ENCODE measurements around the gene ANO4. TPM values are rescaled to one million over a fixed set of nuclear protein-coding genes. Genes with fewer than 3 reads are reported as not detected.
"Not testable (repeated sequence)": the region's sequence is repeated elsewhere in the genome, so short reads cannot be mapped to it uniquely, and the experiment has no call there.

The ANO4 gene
- total and polyA plus RNA-seq, 4 experiments from 2014 or later: not detected

GRCh38 chr12:101047652-101048051, 253.1 kb downstream of the ANO4 start:
- Mint-ChIP-seq H3K27me3 (no peaks in the 10 kb centered on the region), H3K4me1 (no peaks in the 10 kb centered on the region), H3K27ac (no peak overlapping the region), H3K9me3 (peaks cover 0 to 2% (median 0%) of the 10 kb centered on the region in 8 donors), H3K36me3 (no peaks in the 10 kb centered on the region), H3K4me3 (no peak overlapping the region)
- ChIA-PET CTCF (ENCODE audit: partially characterized antibody) (no interaction called here), POLR2A (ENCODE audit: partially characterized antibody) (no interaction called here)
- Histone ChIP-seq H3K4me1 (ENCODE audit: insufficient read depth, low read length) (no peaks in the 10 kb centered on the region), H3K4me3 (ENCODE audit: low read length in 2 of 2) (no peak overlapping the region), H3K27me3 (ENCODE audit: insufficient read depth, low read length) (no peaks in the 10 kb centered on the region), H3K36me3 (ENCODE audit: insufficient read depth, low read length) (no peaks in the 10 kb centered on the region), H3K27ac (ENCODE audit: low read depth, low read length) (no peak overlapping the region), H3K9me3 (ENCODE audit: control insufficient read depth in 1 of 2, low read length in 2 of 2) (no peaks in the 10 kb centered on the region)
- DNase-seq: no peak
- intact Hi-C loops (cut with micrococcal nuclease): no loop called here

GRCh38 chr12:101050631-101051030, 256.1 kb downstream of the ANO4 start:
- DNase-seq: no peak
- ChIA-PET CTCF (ENCODE audit: partially characterized antibody) (no interaction called here), POLR2A (ENCODE audit: partially characterized antibody) (no interaction called here)
- H3K36me3 Mint-ChIP-seq: no peaks in the 10 kb centered on the region
- H3K9me3 Mint-ChIP-seq: peaks cover 0 to 2% (median 0%) of the 10 kb centered on the region in 8 donors
- Histone ChIP-seq H3K27me3 (ENCODE audit: insufficient read depth, low read length) (no peaks in the 10 kb centered on the region), H3K9me3 (ENCODE audit: control insufficient read depth in 1 of 2, low read length in 2 of 2) (no peaks in the 10 kb centered on the region), H3K4me3 (ENCODE audit: low read length in 2 of 2) (no peak overlapping the region), H3K4me1 (ENCODE audit: insufficient read depth, low read length) (no peaks in the 10 kb centered on the region), H3K36me3 (ENCODE audit: insufficient read depth, low read length) (no peaks in the 10 kb centered on the region), H3K27ac (ENCODE audit: low read depth, low read length) (no peak overlapping the region)
- intact Hi-C loops (cut with micrococcal nuclease): no loop called here
- no peaks in the 10 kb centered on the region for H3K27me3 Mint-ChIP-seq
- H3K27ac Mint-ChIP-seq: no peak overlapping the region
- no peaks in the 10 kb centered on the region for H3K4me1 Mint-ChIP-seq
- no peak overlapping the region for H3K4me3 Mint-ChIP-seq

GRCh38 chr12:101051151-101051550, 256.6 kb downstream of the ANO4 start:
- Mint-ChIP-seq H3K4me1 (no peaks in the 10 kb centered on the region), H3K9me3 (no peaks in the 10 kb centered on the region), H3K27me3 (no peaks in the 10 kb centered on the region), H3K27ac (no peak overlapping the region), H3K4me3 (no peak overlapping the region), H3K36me3 (no peaks in the 10 kb centered on the region)
- Histone ChIP-seq H3K4me3 (ENCODE audit: low read length in 2 of 2) (no peak overlapping the region), H3K9me3 (ENCODE audit: control insufficient read depth in 1 of 2, low read length in 2 of 2) (no peaks in the 10 kb centered on the region), H3K27me3 (ENCODE audit: insufficient read depth, low read length) (no peaks in the 10 kb centered on the region), H3K4me1 (ENCODE audit: insufficient read depth, low read length) (no peaks in the 10 kb centered on the region), H3K36me3 (ENCODE audit: insufficient read depth, low read length) (no peaks in the 10 kb centered on the region), H3K27ac (ENCODE audit: low read depth, low read length) (no peak overlapping the region)
- DNase-seq: no peak
- intact Hi-C loops (cut with micrococcal nuclease): no loop called here
- ChIA-PET CTCF (ENCODE audit: partially characterized antibody) (no interaction called here), POLR2A (ENCODE audit: partially characterized antibody) (no interaction called here)

- Mint-ChIP-seq H3K4me1 (no peaks in the 10 kb centered on the region), H3K27ac (no peak overlapping the region), H3K36me3 (no peaks in the 10 kb centered on the region), H3K9me3 (peaks cover 0 to 4% (median 0%) of the 10 kb centered on the region in 8 donors), H3K4me3 (no peak overlapping the region), H3K27me3 (no peaks in the 10 kb centered on the region)
- no peak overlapping the region for H3K27ac ChIP-seq (ENCODE audit: low read depth, low read length)
- no peaks in the 10 kb centered on the region for H3K36me3 ChIP-seq (ENCODE audit: insufficient read depth, low read length)
- intact Hi-C loops (cut with micrococcal nuclease): no loop called here
- DNase-seq: no peak
- no peak overlapping the region for H3K4me3 ChIP-seq (ENCODE audit: low read length in 2 of 2)
- H3K4me1 ChIP-seq (ENCODE audit: insufficient read depth, low read length): no peaks in the 10 kb centered on the region
- H3K9me3 ChIP-seq (ENCODE audit: control insufficient read depth in 1 of 2, low read length in 2 of 2): no peaks in the 10 kb centered on the region
- CTCF ChIA-PET (ENCODE audit: partially characterized antibody): no interaction called here
- H3K27me3 ChIP-seq (ENCODE audit: insufficient read depth, low read length): no peaks in the 10 kb centered on the region
- POLR2A ChIA-PET (ENCODE audit: partially characterized antibody): no interaction called here
Measured at GRCh38 chr12:101051901-101052550, 257.4 kb downstream of the ANO4 start.

GRCh38 chr12:101053203-101053602, 258.6 kb downstream of the ANO4 start:
- H3K27ac Mint-ChIP-seq: no peak overlapping the region
- H3K4me3 Mint-ChIP-seq: no peak overlapping the region
- H3K27ac ChIP-seq (ENCODE audit: low read depth, low read length): no peak overlapping the region
- intact Hi-C loops (cut with micrococcal nuclease): no loop called here
- H3K27me3 Mint-ChIP-seq: no peaks in the 10 kb centered on the region
- no peak for DNase-seq
- no peak overlapping the region for H3K4me3 ChIP-seq (ENCODE audit: low read length in 2 of 2)
- no peaks in the 10 kb centered on the region for H3K36me3 ChIP-seq (ENCODE audit: insufficient read depth, low read length)
- POLR2A ChIA-PET (ENCODE audit: partially characterized antibody): no interaction called here
- no peaks in the 10 kb centered on the region for H3K36me3 Mint-ChIP-seq
- no peaks in the 10 kb centered on the region for H3K4me1 ChIP-seq (ENCODE audit: insufficient read depth, low read length)
- H3K9me3 Mint-ChIP-seq: peaks cover 0 to 5% (median 0%) of the 10 kb centered on the region in 8 donors
- CTCF ChIA-PET (ENCODE audit: partially characterized antibody): no interaction called here
- H3K4me1 Mint-ChIP-seq: no peaks in the 10 kb centered on the region
- H3K9me3 ChIP-seq (ENCODE audit: control insufficient read depth in 1 of 2, low read length in 2 of 2): no peaks in the 10 kb centered on the region
- no peaks in the 10 kb centered on the region for H3K27me3 ChIP-seq (ENCODE audit: insufficient read depth, low read length)

- ChIA-PET POLR2A (ENCODE audit: partially characterized antibody) (no interaction called here), CTCF (ENCODE audit: partially characterized antibody) (no interaction called here)
- Histone ChIP-seq H3K27me3 (ENCODE audit: insufficient read depth, low read length) (no peaks in the 10 kb centered on the region), H3K36me3 (ENCODE audit: insufficient read depth, low read length) (no peaks in the 10 kb centered on the region), H3K9me3 (ENCODE audit: control insufficient read depth in 1 of 2, low read length in 2 of 2) (no peaks in the 10 kb centered on the region), H3K4me3 (ENCODE audit: low read length in 2 of 2) (no peak overlapping the region), H3K27ac (ENCODE audit: low read depth, low read length) (no peak overlapping the region), H3K4me1 (ENCODE audit: insufficient read depth, low read length) (no peaks in the 10 kb centered on the region)
- no peaks in the 10 kb centered on the region for H3K27me3 Mint-ChIP-seq
- no peak for DNase-seq
- no peak overlapping the region for H3K4me3 Mint-ChIP-seq
- intact Hi-C loops (cut with micrococcal nuclease): no loop called here
- peaks cover 0 to 11% (median 5%) of the 10 kb centered on the region in 8 donors for H3K9me3 Mint-ChIP-seq
- H3K27ac Mint-ChIP-seq: no peak overlapping the region
- H3K36me3 Mint-ChIP-seq: no peaks in the 10 kb centered on the region
- H3K4me1 Mint-ChIP-seq: no peaks in the 10 kb centered on the region
Measured at GRCh38 chr12:101055940-101056339, 261.4 kb downstream of the ANO4 start.

GRCh38 chr12:101062508-101062907, 267.9 kb downstream of the ANO4 start:
- H3K9me3 Mint-ChIP-seq: peaks cover 0 to 16% (median 4%) of the 10 kb centered on the region in 8 donors
- H3K27ac ChIP-seq (ENCODE audit: low read depth, low read length); H3K4me3 Mint-ChIP-seq; POLR2A ChIA-PET (ENCODE audit: partially characterized antibody); DNase-seq; intact Hi-C loops (cut with micrococcal nuclease); H3K36me3 ChIP-seq (ENCODE audit: insufficient read depth, low read length); H3K36me3 Mint-ChIP-seq; H3K4me1 Mint-ChIP-seq; H3K9me3 ChIP-seq (ENCODE audit: control insufficient read depth in 1 of 2, low read length in 2 of 2); H3K4me3 ChIP-seq (ENCODE audit: low read length in 2 of 2); H3K27ac Mint-ChIP-seq; CTCF ChIA-PET (ENCODE audit: partially characterized antibody); H3K4me1 ChIP-seq (ENCODE audit: insufficient read depth, low read length); H3K27me3 Mint-ChIP-seq; H3K27me3 ChIP-seq (ENCODE audit: insufficient read depth, low read length): not testable (repeated sequence)

- no peak overlapping the region for H3K4me3 Mint-ChIP-seq
- POLR2A ChIA-PET (ENCODE audit: partially characterized antibody): no interaction called here
- no peaks in the 10 kb centered on the region for H3K4me1 Mint-ChIP-seq
- Histone ChIP-seq H3K27me3 (ENCODE audit: insufficient read depth, low read length) (no peaks in the 10 kb centered on the region), H3K4me1 (ENCODE audit: insufficient read depth, low read length) (no peaks in the 10 kb centered on the region), H3K36me3 (ENCODE audit: insufficient read depth, low read length) (no peaks in the 10 kb centered on the region), H3K9me3 (ENCODE audit: control insufficient read depth in 1 of 2, low read length in 2 of 2) (no peaks in the 10 kb centered on the region), H3K4me3 (ENCODE audit: low read length in 2 of 2) (no peak overlapping the region), H3K27ac (ENCODE audit: low read depth, low read length) (no peak overlapping the region)
- CTCF ChIA-PET (ENCODE audit: partially characterized antibody): no interaction called here
- no peaks in the 10 kb centered on the region for H3K36me3 Mint-ChIP-seq
- DNase-seq: no peak
- intact Hi-C loops (cut with micrococcal nuclease): no loop called here
- no peak overlapping the region for H3K27ac Mint-ChIP-seq
- H3K9me3 Mint-ChIP-seq: peaks cover 0 to 11% (median 2%) of the 10 kb centered on the region in 8 donors
- H3K27me3 Mint-ChIP-seq: no peaks in the 10 kb centered on the region
Measured at GRCh38 chr12:101064721-101065120, 270.1 kb downstream of the ANO4 start.

Data from CD4-positive, alpha-beta memory T cell (primary cell).